ENCODE measurements around the gene KIZ. TPM values are rescaled to one million over a fixed set of nuclear protein-coding genes. Genes with fewer than 3 reads are reported as not detected.

KIZ gene, protein sequence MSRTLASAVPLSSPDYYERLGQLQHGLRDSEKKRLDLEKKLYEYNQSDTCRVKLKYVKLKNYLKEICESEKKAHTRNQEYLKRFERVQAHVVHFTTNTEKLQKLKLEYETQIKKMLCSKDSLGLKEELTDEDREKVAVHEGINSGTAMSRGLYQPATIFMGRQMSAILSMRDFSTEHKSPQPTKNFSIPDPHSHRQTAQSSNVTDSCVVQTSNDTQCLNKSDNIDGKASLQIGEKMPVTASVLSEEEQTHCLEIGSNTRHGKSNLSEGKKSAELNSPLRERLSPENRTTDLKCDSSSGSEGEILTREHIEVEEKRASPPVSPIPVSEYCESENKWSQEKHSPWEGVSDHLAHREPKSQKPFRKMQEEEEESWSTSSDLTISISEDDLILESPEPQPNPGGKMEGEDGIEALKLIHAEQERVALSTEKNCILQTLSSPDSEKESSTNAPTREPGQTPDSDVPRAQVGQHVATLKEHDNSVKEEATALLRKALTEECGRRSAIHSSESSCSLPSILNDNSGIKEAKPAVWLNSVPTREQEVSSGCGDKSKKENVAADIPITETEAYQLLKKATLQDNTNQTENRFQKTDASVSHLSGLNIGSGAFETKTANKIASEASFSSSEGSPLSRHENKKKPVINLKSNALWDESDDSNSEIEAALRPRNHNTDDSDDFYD
- total RNA-seq = 21.1 to 31.3 TPM (median 21.7 TPM) in 3 replicates

DNA sequence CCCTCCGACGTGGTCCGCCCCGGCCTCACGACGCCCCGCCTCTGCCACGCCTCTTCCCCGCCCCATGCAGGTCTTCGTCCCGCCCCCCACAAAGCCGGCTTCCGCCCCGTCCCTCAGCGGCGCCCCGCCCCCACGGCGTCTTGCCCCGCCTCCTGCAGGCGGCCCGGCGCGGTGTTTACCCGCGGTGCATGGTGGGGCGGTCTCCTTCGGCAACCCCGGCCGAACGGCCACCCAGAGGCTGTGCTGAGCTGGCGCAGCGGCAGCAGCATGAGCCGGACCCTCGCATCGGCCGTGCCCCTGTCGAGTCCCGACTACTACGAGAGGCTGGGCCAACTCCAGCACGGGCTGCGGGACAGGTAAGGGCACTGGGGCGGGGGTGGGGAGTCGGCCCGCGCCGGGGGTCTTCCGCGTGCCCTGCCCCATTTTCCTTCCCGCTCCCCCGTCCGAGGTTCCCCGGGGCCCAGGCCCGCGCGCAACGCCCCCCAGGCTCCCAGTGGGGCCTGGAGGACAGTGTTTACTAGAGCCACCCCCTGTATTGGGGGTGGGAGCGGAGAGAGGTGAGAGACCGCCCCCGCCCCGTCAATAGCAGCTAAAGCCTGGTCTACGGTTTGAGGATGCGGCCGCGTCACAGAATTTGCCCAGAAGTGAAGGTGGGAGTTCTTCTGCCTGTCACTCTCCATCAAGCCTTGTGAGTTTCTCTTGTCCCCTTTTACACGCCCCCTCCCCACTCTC, at the start of gene KIZ:
KIZ (plus strand) TSS at position 234 of the 732 bp plus-strand sequence; CDS start at position 268, 34 bp downstream.
- Mint-ChIP-seq H3K27me3 (ENCODE audit: low read depth) (peaks cover 6% of the 10 kb centered on the region), H3K9me3 (no peaks in the 10 kb centered on the region), H3K4me1 (peaks cover 11% of the 10 kb centered on the region), H3K27ac (peak within 1 kb of the TSS; percentile 86), H3K36me3 (no peaks in the 10 kb centered on the region), H3K4me3 (peak within 1 kb of the TSS; percentile 79)
- peak; percentile 96 to 99 for DNase-seq (ENCODE audit: low spot score in 2 of 2, unreplicated experiment in 2 of 2)
- TF ChIP-seq, protein P1, sequence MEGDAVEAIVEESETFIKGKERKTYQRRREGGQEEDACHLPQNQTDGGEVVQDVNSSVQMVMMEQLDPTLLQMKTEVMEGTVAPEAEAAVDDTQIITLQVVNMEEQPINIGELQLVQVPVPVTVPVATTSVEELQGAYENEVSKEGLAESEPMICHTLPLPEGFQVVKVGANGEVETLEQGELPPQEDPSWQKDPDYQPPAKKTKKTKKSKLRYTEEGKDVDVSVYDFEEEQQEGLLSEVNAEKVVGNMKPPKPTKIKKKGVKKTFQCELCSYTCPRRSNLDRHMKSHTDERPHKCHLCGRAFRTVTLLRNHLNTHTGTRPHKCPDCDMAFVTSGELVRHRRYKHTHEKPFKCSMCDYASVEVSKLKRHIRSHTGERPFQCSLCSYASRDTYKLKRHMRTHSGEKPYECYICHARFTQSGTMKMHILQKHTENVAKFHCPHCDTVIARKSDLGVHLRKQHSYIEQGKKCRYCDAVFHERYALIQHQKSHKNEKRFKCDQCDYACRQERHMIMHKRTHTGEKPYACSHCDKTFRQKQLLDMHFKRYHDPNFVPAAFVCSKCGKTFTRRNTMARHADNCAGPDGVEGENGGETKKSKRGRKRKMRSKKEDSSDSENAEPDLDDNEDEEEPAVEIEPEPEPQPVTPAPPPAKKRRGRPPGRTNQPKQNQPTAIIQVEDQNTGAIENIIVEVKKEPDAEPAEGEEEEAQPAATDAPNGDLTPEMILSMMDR (IDR thresholded peaks at IDR 0.05; ENCODE audit: unreplicated experiment) = peak; percentile 21

DNA sequence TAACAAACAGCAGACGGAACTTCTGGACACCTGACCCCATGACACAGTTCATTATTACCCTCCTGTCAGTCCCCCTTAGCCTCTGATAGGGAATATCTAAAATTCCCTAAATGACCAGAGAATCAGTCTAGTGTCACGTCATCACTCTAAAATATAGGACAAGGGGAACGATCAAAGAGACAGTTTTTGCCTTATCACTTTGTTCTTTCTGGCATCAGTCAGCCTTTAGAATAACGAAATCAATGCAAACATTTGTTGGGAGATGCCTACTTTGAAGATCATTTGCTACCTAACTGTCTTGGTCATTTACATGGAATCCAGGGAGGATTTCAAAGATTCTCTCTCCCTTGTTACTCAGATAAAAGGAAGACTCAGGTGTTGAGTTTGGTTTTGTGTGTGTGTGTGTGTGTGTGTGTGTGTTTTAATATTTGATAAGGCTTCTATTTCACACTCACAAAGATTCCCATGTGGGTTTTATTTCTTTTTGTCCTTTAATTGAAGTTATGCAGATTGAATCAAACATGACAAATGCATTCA, 48.0 kb upstream of the KIZ start:
- Mint-ChIP-seq H3K4me1 (no peaks in the 10 kb centered on the region), H3K9me3 (no peaks in the 10 kb centered on the region), H3K27me3 (ENCODE audit: low read depth) (peaks cover 50% of the 10 kb centered on the region), H3K27ac (no peak overlapping the region), H3K4me3 (no peak overlapping the region), H3K36me3 (no peaks in the 10 kb centered on the region)
- TF ChIP-seq, protein P1 (IDR thresholded peaks at IDR 0.05; ENCODE audit: unreplicated experiment) = no peak
- no peak for DNase-seq (ENCODE audit: low spot score in 2 of 2, unreplicated experiment in 2 of 2)

DNA sequence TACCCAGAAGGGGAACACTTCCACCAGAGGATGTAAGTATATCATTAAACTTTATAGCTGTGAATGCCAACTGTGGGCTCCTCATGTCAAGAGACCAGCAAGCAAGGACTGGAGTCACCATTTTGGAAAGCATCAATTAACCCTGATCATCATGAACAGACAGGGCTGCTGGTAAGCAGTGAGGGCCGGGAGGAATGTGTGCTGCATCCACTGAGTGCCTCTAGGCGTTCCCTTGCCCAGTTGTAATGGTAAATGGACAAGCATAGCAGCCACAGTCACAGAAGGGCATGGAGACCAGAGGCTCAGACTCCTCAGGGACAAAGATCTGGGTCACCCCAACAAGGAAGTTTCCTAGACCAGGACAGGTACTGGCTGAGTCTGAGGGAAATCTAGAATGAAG, 43.3 kb upstream of the KIZ start:
- H3K4me3 Mint-ChIP-seq = no peak overlapping the region
- no peaks in the 10 kb centered on the region for H3K4me1 Mint-ChIP-seq
- H3K27ac Mint-ChIP-seq = no peak overlapping the region
- TF ChIP-seq, protein P1 (IDR thresholded peaks at IDR 0.05; ENCODE audit: unreplicated experiment) = no peak
- no peaks in the 10 kb centered on the region for H3K36me3 Mint-ChIP-seq
- H3K27me3 Mint-ChIP-seq (ENCODE audit: low read depth) = peaks cover 62% of the 10 kb centered on the region
- no peaks in the 10 kb centered on the region for H3K9me3 Mint-ChIP-seq
- DNase-seq (ENCODE audit: low spot score in 2 of 2, unreplicated experiment in 2 of 2) = no peak

DNA sequence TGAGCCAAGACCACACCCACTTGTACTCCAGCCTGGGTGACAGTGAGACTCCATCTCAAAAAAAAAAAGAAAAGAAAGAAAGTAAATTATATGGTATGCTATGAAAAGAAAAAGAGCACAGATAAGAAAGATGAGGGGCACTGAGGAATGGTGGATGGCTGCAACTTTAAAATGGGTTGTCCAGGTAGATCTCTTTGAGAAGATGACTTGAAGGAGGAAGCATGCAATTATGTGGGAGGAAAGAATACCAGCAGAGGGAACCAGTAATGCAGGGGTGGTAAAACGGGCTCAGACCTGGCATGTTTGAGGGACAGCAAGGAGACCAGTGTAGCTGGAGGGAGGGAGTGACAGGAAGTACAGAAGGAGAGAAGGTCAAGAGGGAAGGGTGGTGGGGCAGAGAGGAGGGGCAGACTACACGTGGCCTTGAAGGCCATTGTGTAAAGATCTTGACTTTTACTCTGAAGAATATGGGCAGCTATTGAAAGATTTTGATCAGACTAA, 42.0 kb upstream of the KIZ start:
- H3K36me3 Mint-ChIP-seq = no peaks in the 10 kb centered on the region
- TF ChIP-seq, protein P1 (IDR thresholded peaks at IDR 0.05; ENCODE audit: unreplicated experiment) = no peak
- DNase-seq (ENCODE audit: low spot score in 2 of 2, unreplicated experiment in 2 of 2) = no peak
- peaks cover 63% of the 10 kb centered on the region for H3K27me3 Mint-ChIP-seq (ENCODE audit: low read depth)
- no peaks in the 10 kb centered on the region for H3K9me3 Mint-ChIP-seq
- no peaks in the 10 kb centered on the region for H3K4me1 Mint-ChIP-seq
- no peak overlapping the region for H3K4me3 Mint-ChIP-seq
- no peak overlapping the region for H3K27ac Mint-ChIP-seq

- H3K27ac Mint-ChIP-seq = no peak overlapping the region
- no peaks in the 10 kb centered on the region for H3K4me1 Mint-ChIP-seq
- DNase-seq (ENCODE audit: low spot score in 2 of 2, unreplicated experiment in 2 of 2) = no peak
- no peaks in the 10 kb centered on the region for H3K36me3 Mint-ChIP-seq
- TF ChIP-seq, protein P1 (IDR thresholded peaks at IDR 0.05; ENCODE audit: unreplicated experiment) = no peak
- H3K4me3 Mint-ChIP-seq = no peak overlapping the region
- H3K9me3 Mint-ChIP-seq = no peaks in the 10 kb centered on the region
- H3K27me3 Mint-ChIP-seq (ENCODE audit: low read depth) = peaks cover 77% of the 10 kb centered on the region
These were observed 37.9 kb upstream of the KIZ start for GRCh38 chr20:21087862-21088540.

Data from mesothelial cell of epicardium (in vitro differentiated cells).